GM13976 (cell line): ENCODE results near the gene GIT2.
A peak's percentile ranks its signal among the peaks of the same experiment; 100 is the strongest.

Experiments
- DNase-seq: peaks from one replicate; pipeline ENCODE4 v3.0.0; 2012; ENCODE audit warnings: low spot score
- CTCF ChIP-seq: IDR thresholded peaks from 2 replicates; pipeline ENCODE4 v1.5.1; 2012; ENCODE audit warnings: borderline replicate concordance, mild to moderate bottlenecking; ENCODE audit not compliant: insufficient read depth; ENCODE audit errors: extremely low read depth, missing control alignments, control extremely low read depth
- in situ Hi-C: fragments of 300-500 bp; cut with MboI; formaldehyde crosslinking; loops from one replicate; pipeline ENCODE4 v1.12.0; 2022; ENCODE audit warnings: low sequenced_read_pairs, mixed read lengths, inconsistent platforms; ENCODE audit not compliant: unreplicated experiment

The GIT2 gene

GRCh38 chr12:109961201-109961600 is 35.0 kb downstream of the GIT2 start:
- in situ Hi-C loops, result no loop called here
- no peak for DNase-seq
- no peak for TF ChIP-seq CTCF

GRCh38 chr12:109959411-109960093 is 36.6 kb downstream of the GIT2 start:
- in situ Hi-C loops, result no loop called here
- TF ChIP-seq CTCF, result no peak
- DNase-seq, result no peak

- TF ChIP-seq CTCF, result no peak
- in situ Hi-C loops, result no loop called here
- no peak for DNase-seq
Measured at GRCh38 chr12:109958374-109958773, 37.8 kb downstream of the GIT2 start.

GRCh38 chr12:109953656-109954055 is 42.5 kb downstream of the GIT2 start:
- DNase-seq, result no peak
- TF ChIP-seq CTCF, result no peak
- in situ Hi-C loops, result no loop called here

GRCh38 chr12:109952873-109953272 is 43.3 kb downstream of the GIT2 start:
- in situ Hi-C loops, result no loop called here
- no peak for TF ChIP-seq CTCF

GRCh38 chr12:109952160-109952858 is 43.9 kb downstream of the GIT2 start:
- in situ Hi-C loops, result no loop called here
- no peak for TF ChIP-seq CTCF
- peak; percentile 51 for DNase-seq

More at GRCh38 chr12:109952873-109953272, 43.3 kb downstream of the GIT2 start:
- DNase-seq, result no peak
